Esophagus squamous epithelium (tissue), 5 donors: ENCODE data around the gene FGR. TPM values are rescaled to one million over a fixed set of nuclear protein-coding genes. Genes with fewer than 3 reads are reported as not detected.

ENCODE experiments used
- DNase-seq: peaks from one replicate; lab custom pipeline; 2025; lab: John Stamatoyannopoulos, UW
- H3K27ac ChIP-seq, 4 donors: fragments of 200-600 bp; sonication (generic); one replicate each; pipeline ENCODE4 v1.5.1; 2016 to 2019; ENCODE audit warnings: mild to moderate bottlenecking in 1 of 4
- H3K27me3 ChIP-seq, 4 donors: fragments of 200-600 bp; sonication (generic); 1 replicate in 3 of 4; 2 replicates in 1 of 4; pipeline versions ENCODE4 v1.5.1 to v1.6.0; 2017 to 2021; ENCODE audit warnings: antibody characterized with exemption in 1 of 4
- H3K36me3 ChIP-seq, 3 donors: fragments of 200-600 bp; sonication (generic); one replicate each; pipeline ENCODE4 v1.5.1; 2016 to 2019
- H3K4me1 ChIP-seq, 3 donors: fragments of 200-600 bp; sonication (generic); one replicate each; pipeline ENCODE4 v1.5.1; 2017 to 2019
- H3K4me3 ChIP-seq, 4 donors: fragments of 200-600 bp; sonication (generic); 1 replicate in 3 of 4; 2 replicates in 1 of 4; pipeline ENCODE4 v1.5.1; 2016 to 2019; ENCODE audit warnings: mild to moderate bottlenecking in 2 of 4, moderate library complexity in 1 of 4
- H3K9me3 ChIP-seq, 3 donors: fragments of 200-600 bp; sonication (generic); one replicate each; pipeline ENCODE4 v1.5.1; 2016 to 2019
- CTCF ChIP-seq, 6 experiments: fragments of 450-650 bp in 4 of 6; fragments of 200-600 bp in 2 of 6; sonication (generic) in 2 of 6; IDR thresholded peaks; one replicate each; pipeline ENCODE4 v1.5.1; 2016 to 2019; ENCODE audit warnings: antibody characterized with exemption in 6 of 6, mild to moderate bottlenecking in 4 of 6, moderate library complexity in 4 of 6
- POLR2A ChIP-seq, 4 donors: fragments of 450-650 bp; IDR thresholded peaks; one replicate each; pipeline ENCODE4 v1.6.1; 2017; ENCODE audit warnings: antibody characterized with exemption in 4 of 4, mild to moderate bottlenecking in 4 of 4, moderate library complexity in 3 of 4
- WGBS, 2 donors: methylation state at CpG; one replicate each; pipeline ENCODE4 v1.1.5; 2018; 5-methylcytosine and 5-hydroxymethylcytosine counted together
- intact Hi-C: fragments of 100-400 bp; cut with DNase I; formaldehyde crosslinking; loops from one replicate; pipeline ENCODE4 v1.15.0; 2022
- total RNA-seq, 4 donors: library from RNA; depleted of rRNA; stranded (reverse); fragments of >200 nt; gene quantifications; one replicate each; pipeline ENCODE4 v1.1.0, GENCODE V29; 2016
- donor health status: DM: yes; HTN: yes; CAD: no.

The FGR gene
- total RNA-seq, 4 donors from 2014 or later, result 1.2 to 12.4 (median 7.5) TPM

GRCh38 chr1:27612718-27613117 is 22.3 kb downstream of the FGR start:
- peaks cover 0 to 23% (median 3%) of the 10 kb centered on the region in 3 donors for H3K4me1 ChIP-seq
- no peaks in the 10 kb centered on the region for H3K27me3 ChIP-seq
- H3K36me3 ChIP-seq, result no peaks in the 10 kb centered on the region
- WGBS, 2 donors, result 78 to 81% methylated on average over 2 to 11 of the region's 12 CpGs
- intact Hi-C loops, result no loop called here
- DNase-seq, result no peak
- TF ChIP-seq CTCF (IDR thresholded peaks at IDR 0.05) (no peak), POLR2A (IDR thresholded peaks at IDR 0.05) (no peak)
- H3K27ac ChIP-seq, result no peak overlapping the region
- no peak overlapping the region for H3K4me3 ChIP-seq
- H3K9me3 ChIP-seq, result no peaks in the 10 kb centered on the region

- Histone ChIP-seq H3K9me3 (no peaks in the 10 kb centered on the region), H3K36me3 (no peaks in the 10 kb centered on the region), H3K4me3 (no peak overlapping the region), H3K27ac (no peak overlapping the region), H3K27me3 (no peaks in the 10 kb centered on the region), H3K4me1 (peaks cover 5 to 31% (median 13%) of the 10 kb centered on the region in 3 donors)
- no peak for DNase-seq
- no peak for TF ChIP-seq POLR2A (IDR thresholded peaks at IDR 0.05)
- TF ChIP-seq CTCF (IDR thresholded peaks at IDR 0.05), result no peak
- WGBS, 2 donors, result 83 to 87% methylated on average over 4 of the region's 4 CpGs
- intact Hi-C loops, result loop anchor here (2.0 kb wide), 1 partner anchor 51 kb away; no protein-coding TSS in a partner anchor
These were observed 23.5 kb downstream of the FGR start for GRCh38 chr1:27611450-27611849.

GRCh38 chr1:27609618-27610240 is 25.3 kb downstream of the FGR start:
- Histone ChIP-seq H3K27ac (no peak overlapping the region), H3K9me3 (no peaks in the 10 kb centered on the region), H3K4me1 (peaks cover 20 to 45% (median 23%) of the 10 kb centered on the region in 3 donors), H3K27me3 (no peaks in the 10 kb centered on the region), H3K4me3 (no peak overlapping the region), H3K36me3 (no peaks in the 10 kb centered on the region)
- intact Hi-C loops, result loop anchor here (2.0 to 10.0 kb wide), 3 partner anchors 53 to 307 kb away; no protein-coding TSS in a partner anchor
- no peak for DNase-seq
- no peak for TF ChIP-seq CTCF (IDR thresholded peaks at IDR 0.05)
- no peak for TF ChIP-seq POLR2A (IDR thresholded peaks at IDR 0.05)
- WGBS, 2 donors, result 65 to 77% methylated on average over 12 of the region's 12 CpGs

GRCh38 chr1:27609210-27609555 is 25.8 kb downstream of the FGR start:
- intact Hi-C loops, result loop anchor here (5.0 to 10.0 kb wide), 2 partner anchors 204 to 307 kb away; no protein-coding TSS in a partner anchor
- Histone ChIP-seq H3K4me3 (no peak overlapping the region), H3K27ac (no peak overlapping the region), H3K36me3 (no peaks in the 10 kb centered on the region), H3K27me3 (no peaks in the 10 kb centered on the region), H3K4me1 (peaks cover 20 to 45% (median 27%) of the 10 kb centered on the region in 3 donors), H3K9me3 (no peaks in the 10 kb centered on the region)
- 64 to 68% methylated on average over 3 of the region's 3 CpGs for WGBS, 2 donors
- DNase-seq, result no peak
- no peak for TF ChIP-seq POLR2A (IDR thresholded peaks at IDR 0.05)
- TF ChIP-seq CTCF (IDR thresholded peaks at IDR 0.05), result no peak

- no peak overlapping the region for H3K4me3 ChIP-seq
- no peak for DNase-seq
- peaks cover 20 to 47% (median 29%) of the 10 kb centered on the region in 3 donors for H3K4me1 ChIP-seq
- 69 to 71% methylated on average over 6 to 8 of the region's 11 CpGs for WGBS, 2 donors
- no peaks in the 10 kb centered on the region for H3K27me3 ChIP-seq
- no peaks in the 10 kb centered on the region for H3K36me3 ChIP-seq
- peak overlapping the region in 3 of 4 donors; percentile 47 to 99 (median 99) for H3K27ac ChIP-seq
- no peaks in the 10 kb centered on the region for H3K9me3 ChIP-seq
- intact Hi-C loops, result loop anchor here (5.0 to 10.0 kb wide), 2 partner anchors 203 to 305 kb away; no protein-coding TSS in a partner anchor
- TF ChIP-seq POLR2A (IDR thresholded peaks at IDR 0.05) (no peak), CTCF (IDR thresholded peaks at IDR 0.05) (no peak)
These were observed 27.7 kb downstream of the FGR start for GRCh38 chr1:27607239-27607804.
